Glutamatergic neuron (in vitro differentiated cells): ENCODE results near the gene LETM1. TPM values are rescaled to one million over a fixed set of nuclear protein-coding genes. Genes with fewer than 3 reads are reported as not detected.

Experiments used
- DNase-seq: peaks from one replicate; pipeline ENCODE4 v3.0.0; 2022
- H3K27ac Mint-ChIP-seq: one replicate; pipeline ENCODE4 v1.8.0; 2020; ENCODE audit warnings: mild to moderate bottlenecking, mixed read lengths, inconsistent platforms; ENCODE audit not compliant: unreplicated experiment
- H3K27me3 Mint-ChIP-seq: one replicate; pipeline ENCODE4 v1.8.0; 2020; ENCODE audit warnings: mild to moderate bottlenecking, moderate library complexity, mixed read lengths, inconsistent platforms; ENCODE audit not compliant: unreplicated experiment
- H3K36me3 Mint-ChIP-seq: one replicate; pipeline ENCODE4 v1.8.0; 2020; ENCODE audit warnings: mild to moderate bottlenecking, mixed read lengths, inconsistent platforms; ENCODE audit not compliant: unreplicated experiment
- H3K4me1 Mint-ChIP-seq: one replicate; pipeline ENCODE4 v1.8.0; 2020; ENCODE audit warnings: mild to moderate bottlenecking, low read depth, mixed read lengths, inconsistent platforms; ENCODE audit not compliant: unreplicated experiment
- H3K4me3 Mint-ChIP-seq: one replicate; pipeline ENCODE4 v1.8.0; 2020; ENCODE audit warnings: mild to moderate bottlenecking, mixed read lengths, inconsistent platforms; ENCODE audit not compliant: unreplicated experiment
- H3K9me3 Mint-ChIP-seq: one replicate; pipeline ENCODE4 v1.8.0; 2020; ENCODE audit warnings: mild to moderate bottlenecking, moderate library complexity, mixed read lengths, inconsistent platforms; ENCODE audit not compliant: unreplicated experiment
- total RNA-seq: library from RNA; stranded (reverse); fragmentation: NEBNext Ultra II Directional; extraction: Animal tissue kit (Norgen Biotek cat#: 25700); gene quantifications from one replicate; pipeline ENCODE4 v1.2.1, GENCODE V29; 2021; ENCODE audit not compliant: unreplicated experiment
- TF ChIP-seq, protein P1 (sequence below): fragments of 200-600 bp; sonication (generic); IDR thresholded peaks from one replicate; pipeline ENCODE4 v1.5.0; 2021; ENCODE audit not compliant: partially characterized antibody, unreplicated experiment

Gene LETM1
- total RNA-seq, 1 donor from 2014 or later: 48.5 TPM

DNA sequence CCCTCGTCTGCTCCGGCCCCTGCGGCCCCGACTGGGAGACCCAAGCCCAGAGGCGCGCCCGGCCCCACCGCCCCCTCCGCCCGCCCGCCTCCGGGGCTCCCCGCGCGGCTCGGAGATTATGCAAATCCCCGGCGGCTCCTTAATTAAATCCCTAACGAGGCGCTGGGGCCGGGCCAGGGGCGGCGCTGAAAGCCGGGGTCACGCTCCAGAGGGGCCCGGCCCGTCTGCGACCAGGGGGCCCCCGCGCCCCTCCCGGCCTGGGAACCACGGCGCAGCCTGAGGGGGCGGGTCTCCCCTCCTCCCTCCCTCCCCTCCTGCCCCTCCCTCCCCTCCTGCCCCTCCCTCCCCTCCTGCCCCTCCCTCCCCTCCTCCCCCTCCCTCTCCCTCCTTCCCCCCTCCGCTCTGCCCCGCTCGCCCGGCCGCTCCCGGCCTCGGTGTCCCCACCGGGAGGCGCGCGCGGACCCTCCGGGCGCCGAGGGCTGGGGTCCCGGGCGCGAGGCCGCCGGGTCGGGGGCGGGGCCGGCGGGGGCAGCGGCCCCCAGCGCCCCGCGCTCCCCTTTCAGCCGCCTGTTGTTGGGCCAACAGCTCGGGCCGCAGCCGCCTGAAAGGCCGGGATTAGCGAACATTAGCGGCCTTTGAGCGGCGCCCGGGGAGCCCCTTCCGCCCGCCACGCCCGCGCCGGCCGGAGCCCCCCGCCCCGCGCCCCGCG lies 88.7 kb downstream of the LETM1 start:
- TF ChIP-seq, protein P1, sequence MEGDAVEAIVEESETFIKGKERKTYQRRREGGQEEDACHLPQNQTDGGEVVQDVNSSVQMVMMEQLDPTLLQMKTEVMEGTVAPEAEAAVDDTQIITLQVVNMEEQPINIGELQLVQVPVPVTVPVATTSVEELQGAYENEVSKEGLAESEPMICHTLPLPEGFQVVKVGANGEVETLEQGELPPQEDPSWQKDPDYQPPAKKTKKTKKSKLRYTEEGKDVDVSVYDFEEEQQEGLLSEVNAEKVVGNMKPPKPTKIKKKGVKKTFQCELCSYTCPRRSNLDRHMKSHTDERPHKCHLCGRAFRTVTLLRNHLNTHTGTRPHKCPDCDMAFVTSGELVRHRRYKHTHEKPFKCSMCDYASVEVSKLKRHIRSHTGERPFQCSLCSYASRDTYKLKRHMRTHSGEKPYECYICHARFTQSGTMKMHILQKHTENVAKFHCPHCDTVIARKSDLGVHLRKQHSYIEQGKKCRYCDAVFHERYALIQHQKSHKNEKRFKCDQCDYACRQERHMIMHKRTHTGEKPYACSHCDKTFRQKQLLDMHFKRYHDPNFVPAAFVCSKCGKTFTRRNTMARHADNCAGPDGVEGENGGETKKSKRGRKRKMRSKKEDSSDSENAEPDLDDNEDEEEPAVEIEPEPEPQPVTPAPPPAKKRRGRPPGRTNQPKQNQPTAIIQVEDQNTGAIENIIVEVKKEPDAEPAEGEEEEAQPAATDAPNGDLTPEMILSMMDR: no peak
- Mint-ChIP-seq H3K4me1 (no peaks in the 10 kb centered on the region), H3K27ac (no peak overlapping the region), H3K36me3 (no peaks in the 10 kb centered on the region), H3K9me3 (peaks cover 2% of the 10 kb centered on the region), H3K27me3 (no peaks in the 10 kb centered on the region), H3K4me3 (no peak overlapping the region)
- peak; percentile 58 for DNase-seq

DNA sequence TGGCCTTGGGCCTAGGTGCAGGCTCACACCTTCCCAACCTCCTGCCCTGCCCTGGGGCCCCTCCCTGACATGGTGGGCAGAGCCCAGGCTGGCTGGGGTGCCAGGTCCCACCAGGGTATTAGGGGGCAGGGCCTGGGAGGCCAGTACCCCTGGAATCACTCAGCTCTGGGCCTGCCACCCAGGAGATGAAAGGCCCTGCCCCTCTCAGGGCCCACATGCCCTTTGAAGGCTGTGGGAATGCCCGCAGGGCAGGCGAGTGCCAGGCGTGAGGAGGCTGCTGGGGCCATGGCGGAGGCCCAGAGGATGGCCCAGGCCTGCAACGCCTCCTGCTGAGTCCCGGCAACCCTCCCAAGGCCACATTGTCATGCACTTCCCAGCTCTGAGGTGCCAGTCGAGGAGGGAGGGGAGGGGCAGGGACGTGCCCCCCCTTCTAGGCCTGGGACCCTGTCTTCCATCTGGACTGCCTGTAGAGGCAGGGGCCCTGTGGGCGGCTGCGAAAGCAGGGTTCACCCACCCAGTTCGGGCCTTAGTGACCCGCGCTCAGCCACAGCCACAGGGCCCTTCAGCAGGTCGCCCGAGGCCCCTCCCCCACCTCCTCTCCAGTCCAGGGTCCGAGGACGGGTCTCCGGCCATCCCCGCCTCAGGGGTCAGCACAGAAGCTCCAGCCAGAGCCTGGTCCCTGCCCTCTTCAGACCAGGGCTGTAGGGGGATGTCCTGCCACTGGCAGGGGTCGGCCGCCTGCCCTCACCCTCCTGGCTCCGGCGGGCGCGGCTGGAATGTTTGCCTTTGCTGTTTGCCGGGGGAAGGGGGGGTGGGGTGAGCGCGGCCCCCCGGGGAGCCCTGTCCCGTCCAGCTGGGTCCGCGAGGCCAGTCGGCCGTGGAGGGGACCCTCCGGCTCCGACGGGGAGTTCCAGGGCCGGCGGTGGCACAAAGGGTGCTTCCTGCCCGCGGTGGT lies 89.6 kb downstream of the LETM1 start:
- no peak overlapping the region for H3K27ac Mint-ChIP-seq
- TF ChIP-seq, protein P1: no peak

DNA sequence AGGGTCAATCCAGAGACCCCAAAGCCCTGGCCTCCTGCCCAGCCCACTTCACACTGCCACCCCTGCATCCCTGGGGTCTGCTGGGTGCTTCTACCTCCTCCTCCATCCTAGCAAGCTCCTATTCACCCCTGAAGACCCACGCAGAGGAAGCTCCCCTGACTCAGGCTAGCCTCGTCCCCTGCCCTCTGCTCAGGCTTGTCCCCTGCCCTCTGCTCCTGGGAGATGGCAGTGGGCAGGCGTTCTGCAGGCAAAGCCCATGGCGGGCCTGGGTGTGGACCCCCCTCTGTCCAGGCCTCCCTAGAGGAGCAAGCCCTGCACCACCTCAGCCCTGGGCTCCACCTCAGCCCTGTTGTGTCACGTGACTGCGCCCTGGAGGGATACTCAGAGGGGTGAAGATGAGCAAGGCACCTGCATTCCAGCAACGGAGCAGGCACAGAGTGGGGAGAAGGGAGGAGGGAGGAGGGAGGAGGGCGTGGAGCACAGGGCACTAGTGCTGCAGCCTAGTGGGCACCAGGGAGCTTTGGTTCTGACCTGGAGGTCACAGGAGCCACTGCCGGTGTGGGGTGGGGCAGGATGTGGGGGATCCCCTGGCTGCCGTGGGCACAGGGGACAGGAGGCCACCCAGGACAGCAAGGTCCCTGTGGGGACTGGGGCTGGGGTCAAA lies 90.4 kb downstream of the LETM1 start:
- no peak for DNase-seq
- peaks cover 2% of the 10 kb centered on the region for H3K9me3 Mint-ChIP-seq

More for the DNA sequence above, 89.6 kb downstream of the LETM1 start:
- Mint-ChIP-seq H3K4me1 (no peaks in the 10 kb centered on the region), H3K9me3 (peaks cover 2% of the 10 kb centered on the region), H3K4me3 (no peak overlapping the region), H3K27me3 (no peaks in the 10 kb centered on the region), H3K36me3 (no peaks in the 10 kb centered on the region)
- DNase-seq: no peak

DNA sequence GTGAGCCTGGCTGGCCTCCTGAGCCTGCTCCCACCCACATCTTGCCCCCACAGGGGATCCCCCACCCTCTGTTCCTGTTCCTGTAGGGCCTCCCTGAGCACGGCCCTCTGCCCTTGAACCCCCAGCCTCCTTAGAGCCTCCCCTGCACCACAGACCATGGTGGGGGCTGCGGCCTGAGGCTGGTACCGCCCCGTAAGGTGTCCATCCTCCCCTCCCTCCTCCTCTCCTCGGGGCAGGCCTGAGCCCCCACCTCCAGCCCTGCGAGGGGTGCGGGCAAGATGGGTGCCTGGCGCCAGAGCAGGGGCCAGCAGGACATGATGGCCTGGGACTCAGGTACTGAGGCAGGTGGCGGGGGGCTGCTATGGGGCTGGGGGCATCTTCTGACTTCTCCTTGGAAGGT lies 91.3 kb downstream of the LETM1 start:
- Mint-ChIP-seq H3K4me3 (no peak overlapping the region), H3K9me3 (peaks cover 2% of the 10 kb centered on the region), H3K27ac (no peak overlapping the region), H3K27me3 (no peaks in the 10 kb centered on the region), H3K4me1 (no peaks in the 10 kb centered on the region), H3K36me3 (no peaks in the 10 kb centered on the region)
- DNase-seq: no peak
- TF ChIP-seq, protein P1: no peak

More for the DNA sequence above, 90.4 kb downstream of the LETM1 start:
- Mint-ChIP-seq H3K4me3 (no peak overlapping the region), H3K27me3 (no peaks in the 10 kb centered on the region), H3K36me3 (no peaks in the 10 kb centered on the region), H3K4me1 (no peaks in the 10 kb centered on the region), H3K27ac (no peak overlapping the region)
- TF ChIP-seq, protein P1: no peak
